IMR-90 (cell line): ENCODE results near the gene RHPN2. TPM values are rescaled to one million over a fixed set of nuclear protein-coding genes. Genes with fewer than 3 reads are reported as not detected.

ENCODE experiments used
- ATAC-seq: fragments of 200-7000 bp; cut with Tn5 transposase; 2 replicates; pipeline ENCODE4 v1.9.1; 2020; ENCODE audit warnings: low read depth, mild to moderate bottlenecking, moderate library complexity
- BruUV-seq: library from RNA; stranded (reverse); fragments of 400-500 nt; replicated peaks from 2 replicates; lab custom pipeline; 2021; lab: Mats Ljungman, UMichigan
- CTCF ChIA-PET: fragments of 300-600 bp; formaldehyde crosslinking; extraction: SDS; loops from one replicate; lab custom pipeline; 2021; ENCODE audit warnings: antibody characterized with exemption; lab: Yijun Ruan, JAX
- POLR2A ChIA-PET: fragments of 300-600 bp; sonication (Branson Sonifier 250); formaldehyde crosslinking; loops from one replicate; lab custom pipeline; 2022; ENCODE audit warnings: antibody characterized with exemption; ENCODE audit not compliant: unreplicated experiment; lab: Charles Lee
- DNase-seq: peaks from one replicate; pipeline ENCODE4 v3.0.0; 2013
- H2AFZ ChIP-seq: replicated peaks from 2 replicates; pipeline ENCODE3; 2013; ENCODE audit warnings: low read length, mild to moderate bottlenecking; ENCODE audit not compliant: poor library complexity
- H2AK5ac ChIP-seq: 2 replicates; pipeline ENCODE4 v1.6.1; 2013; ENCODE audit warnings: low read depth, low read length, inconsistent platforms
- H2AK9ac ChIP-seq: replicated peaks from 2 replicates; pipeline ENCODE3; 2013; ENCODE audit warnings: mild to moderate bottlenecking, low read depth, low read length, moderate library complexity; ENCODE audit not compliant: poor library complexity
- H2BK120ac ChIP-seq: 2 replicates; pipeline ENCODE4 v1.6.1; 2013; ENCODE audit warnings: low read depth, low read length, inconsistent platforms
- H2BK15ac ChIP-seq: 3 replicates; pipeline ENCODE4 v1.6.1; 2013; ENCODE audit warnings: low read depth, low read length, inconsistent platforms
- H2BK20ac ChIP-seq: 2 replicates; pipeline ENCODE4 v1.6.1; 2013; ENCODE audit warnings: low read depth, mild to moderate bottlenecking, inconsistent platforms, low read length, moderate library complexity
- H2BK5ac ChIP-seq: 2 replicates; pipeline ENCODE4 v1.6.1; 2013; ENCODE audit warnings: mild to moderate bottlenecking, low read depth, low read length, inconsistent platforms; ENCODE audit not compliant: poor library complexity, severe bottlenecking
- H3K14ac ChIP-seq: replicated peaks from 2 replicates; pipeline ENCODE4 v1.6.1; 2013; ENCODE audit warnings: low read depth, low read length, inconsistent platforms
- H3K18ac ChIP-seq: 2 replicates; pipeline ENCODE4 v1.6.1; 2013; ENCODE audit warnings: low read depth, low read length, control low read depth
- H3K23ac ChIP-seq: 2 replicates; pipeline ENCODE4 v1.6.1; 2013; ENCODE audit warnings: low read depth, low read length, inconsistent platforms
- H3K27ac ChIP-seq: 2 replicates; pipeline ENCODE4 v1.5.1; 2013; ENCODE audit warnings: mild to moderate bottlenecking, control low read depth, low read length; ENCODE audit not compliant: insufficient read depth
- H3K27me3 ChIP-seq: 2 replicates; pipeline ENCODE4 v1.6.1; 2013; ENCODE audit warnings: low read length; ENCODE audit not compliant: control insufficient read depth, insufficient read depth
- H3K36me3 ChIP-seq: 2 replicates; pipeline ENCODE4 v1.6.1; 2013; ENCODE audit warnings: low read length, mixed read lengths; ENCODE audit not compliant: control insufficient read depth, insufficient read depth
- H3K4ac ChIP-seq: 2 replicates; pipeline ENCODE4 v1.6.1; 2013; ENCODE audit warnings: low read depth, low read length, inconsistent platforms
- H3K4me1 ChIP-seq: 2 replicates; pipeline ENCODE4 v1.6.1; 2013; ENCODE audit warnings: low read length, mixed read lengths; ENCODE audit not compliant: control insufficient read depth, insufficient read depth
- H3K4me2 ChIP-seq: 2 replicates; pipeline ENCODE4 v1.6.1; 2013; ENCODE audit warnings: low read depth, mild to moderate bottlenecking, control low read depth, low read length, moderate library complexity
- H3K4me3 ChIP-seq: 2 replicates; pipeline ENCODE4 v1.5.1; 2013; ENCODE audit warnings: low read depth, mild to moderate bottlenecking, control low read depth, low read length, moderate library complexity; ENCODE audit not compliant: insufficient read depth
- H3K56ac ChIP-seq: 2 replicates; pipeline ENCODE4 v1.6.1; 2013; ENCODE audit warnings: low read length, inconsistent platforms; ENCODE audit not compliant: insufficient read depth; ENCODE audit errors: extremely low read depth
- H3K79me1 ChIP-seq, 2 experiments: 2 replicates each; pipeline ENCODE4 v1.6.1; 2013; ENCODE audit warnings: low read length in 2 of 2, inconsistent platforms in 1 of 2, low read depth in 1 of 2
- H3K9ac ChIP-seq: 2 replicates; pipeline ENCODE4 v1.6.1; 2013; ENCODE audit warnings: low read depth, low read length, control low read depth
- H3K9me1 ChIP-seq: 2 replicates; pipeline ENCODE4 v1.6.1; 2013; ENCODE audit warnings: low read length, inconsistent platforms; ENCODE audit not compliant: insufficient read depth
- H3K9me3 ChIP-seq: 2 replicates; pipeline ENCODE4 v1.6.1; 2013; ENCODE audit warnings: low read length; ENCODE audit not compliant: control insufficient read depth, insufficient read depth
- H4K20me1 ChIP-seq: 2 replicates; pipeline ENCODE4 v1.6.1; 2013; ENCODE audit warnings: low read length, inconsistent platforms; ENCODE audit not compliant: insufficient read depth
- H4K5ac ChIP-seq: 2 replicates; pipeline ENCODE4 v1.6.1; 2013; ENCODE audit warnings: mild to moderate bottlenecking, low read depth, low read length, control low read depth
- H4K8ac ChIP-seq, 2 experiments: 2 replicates each; pipeline ENCODE4 v1.6.1; 2013; ENCODE audit warnings: low read depth in 2 of 2, low read length in 2 of 2, control low read depth in 1 of 2, inconsistent platforms in 1 of 2
- H4K91ac ChIP-seq: 2 replicates; pipeline ENCODE4 v1.6.1; 2013; ENCODE audit warnings: low read depth, low read length, inconsistent platforms; ENCODE audit not compliant: insufficient read depth
- BHLHE40 ChIP-seq: fragments of 150-350 bp; IDR thresholded peaks from 2 replicates; pipeline ENCODE4 v1.6.1; 2016; ENCODE audit warnings: mild to moderate bottlenecking, low read depth, low read length
- CEBPB ChIP-seq: IDR thresholded peaks from 2 replicates; pipeline ENCODE4 v1.6.1; 2012; ENCODE audit warnings: low read depth, low read length, improper control_type of control experiment
- CHD1 ChIP-seq: IDR thresholded peaks from 2 replicates; pipeline ENCODE4 v1.6.1; 2012; ENCODE audit warnings: low read depth, low read length, improper control_type of control experiment
- FOS ChIP-seq: fragments of 150-350 bp; IDR thresholded peaks from 2 replicates; pipeline ENCODE4 v1.6.1; 2016; ENCODE audit warnings: low read depth, low read length
- MAFK ChIP-seq: IDR thresholded peaks from 2 replicates; pipeline ENCODE4 v1.6.1; 2012; ENCODE audit warnings: low read depth, low read length, improper control_type of control experiment
- MXI1 ChIP-seq: IDR thresholded peaks from 2 replicates; pipeline ENCODE4 v1.6.1; 2012; ENCODE audit warnings: low read depth, mild to moderate bottlenecking, low read length, moderate library complexity, borderline replicate concordance
- NFE2L2 ChIP-seq: fragments of 150-350 bp; IDR thresholded peaks from 2 replicates; pipeline ENCODE4 v1.6.1; 2016; ENCODE audit warnings: low read depth, mild to moderate bottlenecking, low read length
- POLR2A ChIP-seq: IDR thresholded peaks from 2 replicates; pipeline ENCODE4 v1.6.1; 2012; ENCODE audit warnings: mild to moderate bottlenecking, low read depth, low read length
- RAD21 ChIP-seq: IDR thresholded peaks from 2 replicates; pipeline ENCODE4 v1.6.1; 2012; ENCODE audit warnings: low read length, improper control_type of control experiment
- RCOR1 ChIP-seq: IDR thresholded peaks from 2 replicates; pipeline ENCODE4 v1.6.1; 2012; ENCODE audit warnings: mild to moderate bottlenecking, low read length, improper control_type of control experiment; ENCODE audit not compliant: insufficient replicate concordance
- RFX5 ChIP-seq: IDR thresholded peaks from 2 replicates; pipeline ENCODE4 v1.8.0; 2012; ENCODE audit warnings: low read depth, mild to moderate bottlenecking, low read length, moderate library complexity
- SMC3 ChIP-seq: fragments of 150-350 bp; IDR thresholded peaks from 2 replicates; pipeline ENCODE4 v1.6.1; 2016; ENCODE audit warnings: low read depth, mild to moderate bottlenecking, antibody characterized with exemption, low read length, moderate library complexity
- USF2 ChIP-seq: fragments of 150-350 bp; IDR thresholded peaks from 2 replicates; pipeline ENCODE4 v1.6.1; 2017; ENCODE audit warnings: mild to moderate bottlenecking, antibody characterized with exemption, low read length, low read depth
- WGBS, 2 experiments: methylation state at CpG; one replicate each; pipeline versions ENCODE4 v1.1.5 to v1.1.7; 2013; ENCODE audit warnings: missing lambda C conversion rate in 2 of 2; ENCODE audit not compliant: insufficient read length in 1 of 2; ENCODE audit errors: extremely low coverage in 2 of 2; 5-methylcytosine and 5-hydroxymethylcytosine counted together
- dilution Hi-C: fragments of 300-500 bp; cut with HindIII; formaldehyde crosslinking; loops from one replicate; pipeline ENCODE4 v1.14.3; 2018; ENCODE audit warnings: low sequenced_read_pairs; ENCODE audit not compliant: unreplicated experiment
- in situ Hi-C: fragments of 300-500 bp; cut with MboI; formaldehyde crosslinking; loops from 3 replicates; pipeline ENCODE4 v1.14.3; 2019; ENCODE audit warnings: low sequenced_read_pairs, inconsistent platforms, mixed read lengths
- intact Hi-C: fragments of 100-400 bp; cut with micrococcal nuclease; formaldehyde crosslinking; loops from 2 replicates; pipeline ENCODE4 v1.10.0; 2022
- polyA plus RNA-seq, 3 experiments: library from polyadenylated mRNA; depleted of rRNA; stranded (reverse); fragments of >200 nt; gene quantifications; 2 replicates each; pipeline ENCODE4 v1.2.3, GENCODE V29; 2012; ENCODE audit warnings: low replicate concordance in 1 of 3
- total RNA-seq: library from RNA; depleted of rRNA; stranded (reverse); fragments of >200 nt; gene quantifications from 2 replicates; pipeline ENCODE4 v1.2.3, GENCODE V29; 2012
- TF ChIP-seq, protein P1 (sequence below): fragments of 150-350 bp; IDR thresholded peaks from 2 replicates; pipeline ENCODE4 v1.6.1; 2016; ENCODE audit warnings: low read depth, mild to moderate bottlenecking, low read length, moderate library complexity, borderline replicate concordance

Gene RHPN2
- total and polyA plus RNA-seq, 2 of the 4 experiments (the other 2 are of a cell fraction) = 2.3 to 4.0 TPM

DNA sequence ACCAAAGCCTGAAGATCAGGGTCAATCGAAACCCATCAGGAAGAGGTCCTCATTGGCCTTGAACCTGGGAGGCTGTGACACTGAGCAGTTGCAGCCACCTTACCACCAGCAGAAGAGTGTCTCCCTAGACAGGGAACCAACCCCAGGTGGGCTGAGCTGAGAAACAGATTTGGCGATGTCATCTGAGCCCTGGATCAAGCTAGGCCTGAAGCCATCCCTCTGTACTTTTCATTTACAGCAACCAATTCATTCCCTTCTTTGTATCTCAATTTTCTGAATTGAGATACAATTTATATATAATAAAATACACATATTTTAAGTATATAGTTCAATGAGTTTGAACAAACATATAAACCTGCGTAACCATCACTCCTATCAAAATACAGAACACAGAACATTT, 14.6 kb downstream of the RHPN2 start:
- WGBS, 2 experiments = no CpG with 5 or more reads among the region's 3 CpGs
- H2BK15ac ChIP-seq = no peak overlapping the region
- H3K27me3 ChIP-seq = no peaks in the 10 kb centered on the region
- ChIA-PET POLR2A (no interaction called here), CTCF (no interaction called here)
- no TSS peak for BruUV-seq
- no peak overlapping the region for H4K5ac ChIP-seq
- intact Hi-C loops = no loop called here
- no peak overlapping the region for H3K4me2 ChIP-seq
- H3K4me1 ChIP-seq = peaks cover 3% of the 10 kb centered on the region; the same call in 1 of the 2 replicates
- H2BK20ac ChIP-seq = no peak overlapping the region
- peaks cover 3 to 4% of the 10 kb centered on the region in 2 experiments; a peak in 1 of 4 replicates for H3K79me1 ChIP-seq
- in situ Hi-C loops = no loop called here
- H3K9ac ChIP-seq = no peak overlapping the region
- no peak overlapping the region for H2BK120ac ChIP-seq
- no peak overlapping the region for H2AFZ ChIP-seq
- H3K14ac ChIP-seq = no peak overlapping the region
- no peak for ATAC-seq
- no peak overlapping the region for H3K18ac ChIP-seq
- no peak overlapping the region for H2AK9ac ChIP-seq
- H3K27ac ChIP-seq = no peak overlapping the region
- no peak overlapping the region for H2AK5ac ChIP-seq
- H3K9me1 ChIP-seq = no peaks in the 10 kb centered on the region; the same call in 1 of the 2 replicates
- dilution Hi-C loops = no loop called here
- H3K56ac ChIP-seq = no peak overlapping the region
- no peak overlapping the region for H4K91ac ChIP-seq
- no peak overlapping the region for H4K8ac ChIP-seq
- no peak for DNase-seq
- H3K9me3 ChIP-seq = no peaks in the 10 kb centered on the region
- H2BK5ac ChIP-seq = no peak overlapping the region
- H3K4me3 ChIP-seq = no peak overlapping the region
- H4K20me1 ChIP-seq = no peaks in the 10 kb centered on the region
- no peak overlapping the region for H3K4ac ChIP-seq
- peaks cover 2% of the 10 kb centered on the region; the same call in 1 of the 2 replicates for H3K36me3 ChIP-seq
- no peak overlapping the region for H3K23ac ChIP-seq
- TF ChIP-seq USF2 (no peak), CEBPB (no peak), NFE2L2 (no peak), RFX5 (no peak), POLR2A (no peak), RCOR1 (no peak), FOS (no peak), MAFK (no peak), SMC3 (no peak), CHD1 (no peak), MXI1 (no peak), RAD21 (no peak), BHLHE40 (no peak)
- TF ChIP-seq, protein P1, sequence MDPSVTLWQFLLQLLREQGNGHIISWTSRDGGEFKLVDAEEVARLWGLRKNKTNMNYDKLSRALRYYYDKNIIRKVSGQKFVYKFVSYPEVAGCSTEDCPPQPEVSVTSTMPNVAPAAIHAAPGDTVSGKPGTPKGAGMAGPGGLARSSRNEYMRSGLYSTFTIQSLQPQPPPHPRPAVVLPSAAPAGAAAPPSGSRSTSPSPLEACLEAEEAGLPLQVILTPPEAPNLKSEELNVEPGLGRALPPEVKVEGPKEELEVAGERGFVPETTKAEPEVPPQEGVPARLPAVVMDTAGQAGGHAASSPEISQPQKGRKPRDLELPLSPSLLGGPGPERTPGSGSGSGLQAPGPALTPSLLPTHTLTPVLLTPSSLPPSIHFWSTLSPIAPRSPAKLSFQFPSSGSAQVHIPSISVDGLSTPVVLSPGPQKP = no peak
